Body of pancreas (tissue), 4 donors: ENCODE data around the gene HMX1. TPM values are rescaled to one million over a fixed set of nuclear protein-coding genes. Genes with fewer than 3 reads are reported as not detected.

ENCODE experiments used
- ATAC-seq: fragments of 150-250 bp; one replicate; pipeline ENCODE4 v1.9.1; 2016
- DNase-seq, 4 donors: peaks; one replicate each; pipeline ENCODE4 v3.0.0-alpha.2; 2019
- H3K27ac ChIP-seq, 4 donors: fragments of 200-600 bp; sonication (generic); 1 replicate in 3 of 4; 2 replicates in 1 of 4; pipeline versions ENCODE4 v1.5.1 to v1.6.1; 2016 to 2019; ENCODE audit warnings: mild to moderate bottlenecking in 1 of 4, mixed read lengths in 1 of 4, moderate library complexity in 1 of 4
- H3K27me3 ChIP-seq, 2 donors: fragments of 200-600 bp; sonication (generic); one replicate each; pipeline ENCODE4 v1.6.0; 2016; ENCODE audit warnings: mild to moderate bottlenecking in 1 of 2
- H3K36me3 ChIP-seq, 2 donors: fragments of 200-600 bp; sonication (generic); replicated peaks in 1 of 2; 2 replicates each; pipeline ENCODE4 v1.5.1; 2016; ENCODE audit warnings: low read depth in 2 of 2; ENCODE audit not compliant: insufficient read depth in 1 of 2
- H3K4me1 ChIP-seq: fragments of 200-600 bp; sonication (generic); one replicate; pipeline ENCODE4 v1.6.0; 2016
- H3K4me3 ChIP-seq, 2 donors: fragments of 200-600 bp; sonication (generic); 1 replicate in 1 of 2; 2 replicates in 1 of 2; pipeline ENCODE4 v1.5.1; 2016 to 2019
- H3K9me3 ChIP-seq, 3 donors: fragments of 200-600 bp; sonication (generic); 1 replicate in 2 of 3; 2 replicates in 1 of 3; pipeline ENCODE4 v1.5.1; 2016
- CTCF ChIP-seq, 7 experiments: fragments of 450-650 bp in 4 of 7; fragments of 200-600 bp in 3 of 7; sonication (generic) in 3 of 7; IDR thresholded peaks; one replicate each; pipeline ENCODE4 v1.5.1; 2016 to 2019; ENCODE audit warnings: antibody characterized with exemption in 7 of 7
- POLR2A ChIP-seq, 3 donors: fragments of 450-650 bp; IDR thresholded peaks; one replicate each; pipeline ENCODE4 v1.6.1; 2016; ENCODE audit warnings: antibody characterized with exemption in 3 of 3, mild to moderate bottlenecking in 2 of 3
- WGBS, 2 donors: methylation state at CpG; one replicate each; pipeline ENCODE4 v1.1.5; 2017; 5-methylcytosine and 5-hydroxymethylcytosine counted together
- intact Hi-C: fragments of 100-400 bp; cut with DNase I; formaldehyde crosslinking; loops from one replicate; pipeline ENCODE4 v1.15.1; 2023
- total RNA-seq, 2 donors: library from RNA; depleted of rRNA; stranded (reverse); fragments of >200 nt; gene quantifications; one replicate each; pipeline ENCODE4 v1.1.0, GENCODE V29; 2016

HMX1 gene
- total RNA-seq, 2 donors from 2014 or later = not detected

GRCh38 chr4:8858701-8859210 is 12.9 kb downstream of the HMX1 start:
- WGBS, 2 donors = 0 to 1% methylated on average over 3 to 19 of the region's 19 CpGs
- Histone ChIP-seq H3K4me3 (no peak overlapping the region), H3K36me3 (no peaks in the 10 kb centered on the region), H3K27me3 (peaks cover 0 to 24% of the 10 kb centered on the region in 2 donors), H3K4me1 (peaks cover 27% of the 10 kb centered on the region), H3K27ac (no peak overlapping the region), H3K9me3 (no peaks in the 10 kb centered on the region)
- ATAC-seq (no peak), DNase-seq (no peak)
- intact Hi-C loops = no loop called here
- TF ChIP-seq POLR2A (IDR thresholded peaks at IDR 0.05) = no peak
- TF ChIP-seq CTCF (IDR thresholded peaks at IDR 0.05) = no peak

- Histone ChIP-seq H3K4me1 (peaks cover 27% of the 10 kb centered on the region), H3K9me3 (no peaks in the 10 kb centered on the region), H3K36me3 (no peaks in the 10 kb centered on the region), H3K27ac (no peak overlapping the region), H3K27me3 (peaks cover 0 to 24% of the 10 kb centered on the region in 2 donors), H3K4me3 (no peak overlapping the region)
- no peak for ATAC-seq
- WGBS, 2 donors = 2% methylated on average over 38 to 74 of the region's 74 CpGs
- DNase-seq = no peak
- TF ChIP-seq CTCF (IDR thresholded peaks at IDR 0.05) = no peak
- no peak for TF ChIP-seq POLR2A (IDR thresholded peaks at IDR 0.05)
- intact Hi-C loops = no loop called here
Observed at GRCh38 chr4:8857766-8858700, 13.6 kb downstream of the HMX1 start.

- Histone ChIP-seq H3K27me3 (peaks cover 0 to 19% of the 10 kb centered on the region in 2 donors), H3K36me3 (no peaks in the 10 kb centered on the region), H3K4me3 (no peak overlapping the region), H3K4me1 (peaks cover 27% of the 10 kb centered on the region), H3K27ac (no peak overlapping the region), H3K9me3 (no peaks in the 10 kb centered on the region)
- ATAC-seq (no peak), DNase-seq (no peak)
- intact Hi-C loops = no loop called here
- TF ChIP-seq POLR2A (IDR thresholded peaks at IDR 0.05) = no peak
- no peak for TF ChIP-seq CTCF (IDR thresholded peaks at IDR 0.05)
- WGBS, 2 donors = 2% methylated on average over 25 to 51 of the region's 51 CpGs
Observed at GRCh38 chr4:8856835-8857621, 14.6 kb downstream of the HMX1 start.

DNA sequence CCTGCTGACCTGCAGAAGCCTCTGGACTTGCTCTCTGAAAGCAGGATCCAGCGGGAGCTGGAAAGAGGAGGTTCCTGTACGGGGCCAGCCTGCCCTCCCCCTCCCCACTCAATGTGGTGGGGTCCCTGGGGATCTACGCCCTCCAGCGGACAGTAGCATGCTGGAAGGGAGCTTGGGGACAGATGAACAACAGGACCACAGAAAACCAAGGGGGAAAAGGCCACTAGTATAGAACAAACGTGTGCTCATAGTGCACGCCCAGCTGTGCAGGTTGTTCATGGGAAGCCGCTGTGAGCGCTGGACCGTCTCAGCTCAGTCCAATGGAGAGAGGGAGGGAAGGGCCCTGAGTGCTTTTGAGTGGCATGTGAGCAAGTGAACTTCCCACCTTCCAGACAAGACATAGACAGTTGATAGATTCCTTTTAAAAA is 15.8 kb downstream of the HMX1 start:
- DNase-seq = no peak
- no peak for ATAC-seq
- 5 to 7% methylated on average over 9 of the region's 9 CpGs for WGBS, 2 donors

More for the DNA sequence above, 15.8 kb downstream of the HMX1 start:
- peaks cover 17% of the 10 kb centered on the region for H3K4me1 ChIP-seq
- intact Hi-C loops = no loop called here
- H3K36me3 ChIP-seq = no peaks in the 10 kb centered on the region
- no peak overlapping the region for H3K4me3 ChIP-seq
- no peak overlapping the region for H3K27ac ChIP-seq
- TF ChIP-seq POLR2A (IDR thresholded peaks at IDR 0.05) = no peak
- TF ChIP-seq CTCF (IDR thresholded peaks at IDR 0.05) = no peak
- peaks cover 0 to 14% of the 10 kb centered on the region in 2 donors for H3K27me3 ChIP-seq
- H3K9me3 ChIP-seq = no peaks in the 10 kb centered on the region
